Hematopoietic multipotent progenitor cell treated with erythropoietin and hydrocortisone succinate and interleukin-3 and kit ligand, for 6 days (in vitro differentiated cells): ENCODE results near the gene AP5B1.
"Not testable (repeated sequence)": the region's sequence is repeated elsewhere in the genome, so short reads cannot be mapped to it uniquely, and the experiment has no call there.

Source experiments
- DNase-seq: peaks from one replicate; pipeline ENCODE4 v3.0.0-alpha.2; 2015

Gene AP5B1

DNA sequence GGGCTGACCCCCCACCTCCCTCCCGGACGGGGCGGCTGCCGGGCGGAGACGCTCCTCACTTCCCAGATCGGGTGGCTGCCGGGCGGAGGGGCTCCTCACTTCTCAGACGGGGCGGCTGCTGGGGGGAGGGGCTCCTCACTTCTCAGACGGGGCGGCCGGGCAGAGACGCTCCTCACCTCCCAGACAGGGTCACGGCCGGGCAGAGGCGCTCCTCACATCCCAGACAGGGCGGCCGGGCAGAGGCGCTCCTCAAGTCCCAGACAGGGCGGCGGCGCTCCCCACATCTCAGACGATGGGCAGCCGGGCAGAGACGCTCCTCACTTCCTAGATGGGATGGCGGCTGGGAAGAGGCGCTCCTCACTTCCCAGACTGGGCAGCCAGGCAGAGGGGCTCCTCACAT is 18.0 kb downstream of the AP5B1 start:
- not testable (repeated sequence) for DNase-seq

DNA sequence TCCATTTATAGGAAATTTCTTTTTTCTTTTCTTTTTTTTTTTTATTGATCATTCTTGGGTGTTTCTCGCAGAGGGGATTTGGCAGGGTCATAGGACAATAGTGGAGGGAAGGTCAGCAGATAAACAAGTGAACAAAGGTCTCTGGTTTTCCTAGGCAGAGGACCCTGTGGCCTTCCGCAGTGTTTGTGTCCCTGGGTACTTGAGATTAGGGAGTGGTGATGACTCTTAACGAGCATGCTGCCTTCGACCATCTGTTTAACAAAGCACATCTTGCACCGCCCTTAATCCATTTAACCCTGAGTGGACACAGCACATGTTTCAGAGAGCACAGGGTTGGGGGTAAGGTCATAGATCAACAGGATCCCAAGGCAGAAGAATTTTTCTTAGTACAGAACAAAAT is 18.6 kb downstream of the AP5B1 start:
- not testable (repeated sequence) for DNase-seq

DNA sequence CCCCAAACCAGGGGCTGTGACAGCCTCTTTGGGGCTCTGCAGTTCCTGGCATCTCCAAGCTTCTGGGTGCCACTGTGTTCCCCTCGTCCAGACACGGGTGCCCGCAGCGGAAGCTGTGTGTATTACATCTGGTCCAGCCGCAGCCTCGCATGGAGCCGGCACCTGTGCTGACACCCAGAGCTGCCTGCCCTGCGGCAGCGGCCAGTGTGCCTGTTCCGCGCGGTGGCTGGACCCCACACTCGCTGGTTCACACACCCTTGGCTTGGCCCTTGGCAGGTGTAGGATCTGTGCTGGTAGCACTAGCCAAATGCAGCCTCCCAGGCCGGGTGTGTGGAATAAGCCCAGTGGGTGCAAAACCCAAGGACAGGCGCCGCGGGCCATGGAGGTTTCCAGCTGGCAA is 35.7 kb downstream of the AP5B1 start:
- no peak for DNase-seq

DNA sequence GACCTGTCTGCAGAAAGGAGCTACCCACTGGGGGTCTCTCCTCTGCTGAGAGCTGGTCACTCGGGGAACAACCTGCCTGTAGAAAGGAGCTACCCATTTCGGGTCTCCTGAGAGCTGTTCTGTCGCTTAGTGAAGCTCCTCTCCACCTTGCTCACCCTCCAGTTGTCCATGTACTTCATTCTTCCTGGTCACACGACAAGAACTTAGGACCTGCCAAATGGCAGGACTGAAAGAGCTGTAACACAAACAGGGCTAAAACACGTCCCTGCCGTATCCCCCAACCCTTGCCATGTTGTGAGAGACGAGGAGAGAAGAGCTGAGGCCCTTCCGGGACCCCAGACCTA is 36.1 kb downstream of the AP5B1 start:
- no peak for DNase-seq

DNA sequence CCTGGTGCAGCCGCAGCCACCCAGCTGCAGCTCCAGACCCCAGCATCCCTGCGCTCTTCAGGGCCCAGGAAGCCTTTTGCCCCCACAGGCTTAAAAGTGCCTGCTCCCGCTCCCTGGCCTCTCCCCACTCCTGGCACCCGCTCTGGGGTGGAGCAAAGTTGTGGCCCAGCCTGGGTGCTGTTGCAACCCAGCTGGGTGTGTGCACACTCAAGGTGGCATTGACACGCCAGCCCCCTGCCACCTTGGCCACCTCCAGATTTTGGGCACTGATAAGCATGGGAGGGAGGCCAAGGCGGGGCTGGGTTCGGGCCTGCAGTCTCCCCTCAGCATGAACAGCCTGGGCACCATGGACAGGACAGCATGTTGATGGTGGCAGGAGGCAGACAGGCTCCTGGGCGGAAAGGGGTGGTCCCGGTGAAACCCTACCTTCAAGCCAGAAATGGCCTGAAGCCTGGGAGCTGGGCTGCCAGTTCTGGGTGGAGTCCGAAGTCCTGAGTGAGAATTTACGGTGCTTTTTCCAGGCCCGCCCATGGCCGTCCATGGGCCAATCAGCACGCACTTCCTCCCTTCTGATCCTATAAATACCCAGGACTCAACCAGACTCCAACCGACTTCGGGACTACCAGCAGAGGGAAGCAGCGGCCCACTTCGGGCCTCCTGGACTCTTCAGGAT is 36.6 kb downstream of the AP5B1 start:
- DNase-seq = peak; percentile 45

DNA sequence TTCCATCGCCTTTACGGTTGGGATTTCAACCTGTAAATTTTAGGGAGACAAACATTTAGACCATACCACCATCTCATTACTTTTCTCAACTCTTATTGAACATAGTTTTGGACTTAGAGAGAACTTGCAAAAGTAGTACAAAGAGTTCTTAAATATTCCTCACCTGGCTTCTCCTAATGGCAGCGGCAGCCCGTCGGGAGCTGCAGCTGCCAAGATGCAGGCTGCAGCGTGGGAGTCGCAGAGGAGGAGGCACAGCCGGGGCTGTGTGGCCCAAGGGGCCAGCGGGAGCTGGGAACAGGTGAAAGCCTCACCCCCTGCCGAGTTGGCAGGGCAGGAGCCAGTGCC is 37.1 kb downstream of the AP5B1 start:
- DNase-seq = no peak

DNA sequence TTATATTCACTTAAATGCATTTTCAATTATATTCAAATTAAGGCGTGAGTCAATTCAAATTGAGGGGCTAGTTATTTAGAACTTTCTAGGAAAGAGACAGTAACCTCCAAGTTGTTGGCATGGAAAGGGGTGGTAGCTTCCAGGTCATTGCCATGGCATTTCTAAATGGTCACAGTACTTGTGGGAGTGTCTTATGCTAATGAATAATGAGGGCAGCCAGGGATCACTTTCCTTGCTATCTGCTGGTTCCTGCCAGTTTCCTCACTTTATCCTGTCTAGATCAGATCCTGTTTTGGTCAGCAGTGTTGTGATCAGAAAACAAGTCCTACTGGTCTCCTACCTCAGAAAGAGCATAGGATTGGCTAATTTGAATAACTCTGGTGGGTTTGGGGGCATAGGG is 38.4 kb downstream of the AP5B1 start:
- no peak for DNase-seq

DNA sequence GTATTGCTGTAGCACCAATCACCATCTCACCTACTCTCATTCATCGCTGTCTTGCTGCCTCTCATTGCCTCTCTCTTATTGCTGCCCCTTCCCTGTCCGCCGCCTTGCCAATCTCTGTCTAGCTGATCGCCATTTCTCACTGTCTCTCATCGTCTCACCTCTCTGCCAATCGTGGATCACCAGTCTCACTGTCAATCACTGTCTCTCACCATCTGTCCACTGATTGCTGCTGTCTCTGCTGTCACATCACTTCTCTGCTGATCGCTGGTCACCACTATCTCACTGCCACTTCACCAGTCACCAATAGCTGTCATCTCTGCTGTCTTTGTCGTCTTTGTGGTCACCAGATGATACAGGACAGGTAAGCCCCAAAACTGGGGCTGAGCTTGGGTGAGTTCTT is 39.6 kb downstream of the AP5B1 start:
- no peak for DNase-seq

DNA sequence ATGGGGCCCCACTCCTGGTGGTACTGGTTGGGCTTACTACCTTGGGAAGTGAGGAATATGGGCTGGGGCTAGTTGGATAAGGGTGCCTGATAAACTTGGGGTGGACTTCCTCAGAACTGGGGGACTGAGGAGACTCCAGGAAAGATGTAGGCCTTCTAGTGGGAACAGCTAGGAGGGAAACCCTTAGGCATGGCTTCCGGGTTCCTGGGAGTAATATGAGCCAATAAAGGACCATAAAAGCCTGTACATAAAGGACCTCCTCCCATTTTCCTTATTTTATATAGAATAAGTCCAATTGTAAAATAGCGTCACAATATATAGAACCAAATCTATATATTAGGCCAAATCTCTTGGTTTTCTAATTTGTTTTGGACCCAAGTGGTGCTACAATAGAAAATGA is 41.8 kb downstream of the AP5B1 start:
- DNase-seq = no peak

DNA sequence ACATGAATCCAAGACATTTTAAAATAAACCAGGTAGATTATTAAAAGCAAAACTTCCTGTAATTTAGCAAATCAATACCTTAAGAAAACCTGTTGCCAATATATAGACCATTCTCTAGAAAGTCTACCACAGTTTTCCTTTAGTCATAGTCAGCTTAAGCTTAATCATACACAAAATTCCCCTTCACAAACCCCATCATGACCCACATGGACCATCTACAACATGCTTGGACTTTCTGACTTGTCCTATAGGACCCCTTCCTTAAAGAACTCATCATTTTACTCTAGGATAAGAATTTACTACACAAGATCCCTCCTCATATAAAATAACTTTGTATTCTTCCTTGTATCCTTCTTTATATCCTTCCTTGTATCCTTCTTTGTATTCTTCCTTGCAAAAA is 44.0 kb downstream of the AP5B1 start:
- DNase-seq = no peak

DNA sequence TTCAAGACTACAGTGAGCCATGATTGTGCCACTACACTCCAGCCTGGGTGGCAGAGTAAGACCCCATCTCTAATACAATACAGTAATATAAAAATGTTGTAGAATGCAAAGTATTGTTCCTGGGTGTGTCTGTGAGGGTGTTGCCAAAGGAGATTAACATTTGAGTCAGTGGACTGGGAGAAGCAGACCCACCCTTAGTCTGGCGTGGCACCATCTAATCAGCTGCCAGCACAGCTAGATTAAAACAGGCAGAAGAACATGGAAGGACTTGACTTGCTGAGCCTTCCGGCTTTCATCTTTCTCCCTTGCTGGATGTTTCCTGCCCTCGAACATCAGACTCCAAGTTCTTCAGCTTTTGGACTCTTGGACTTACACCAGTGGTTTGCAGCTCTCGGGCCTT is 45.7 kb downstream of the AP5B1 start:
- peak; percentile 85 for DNase-seq

DNA sequence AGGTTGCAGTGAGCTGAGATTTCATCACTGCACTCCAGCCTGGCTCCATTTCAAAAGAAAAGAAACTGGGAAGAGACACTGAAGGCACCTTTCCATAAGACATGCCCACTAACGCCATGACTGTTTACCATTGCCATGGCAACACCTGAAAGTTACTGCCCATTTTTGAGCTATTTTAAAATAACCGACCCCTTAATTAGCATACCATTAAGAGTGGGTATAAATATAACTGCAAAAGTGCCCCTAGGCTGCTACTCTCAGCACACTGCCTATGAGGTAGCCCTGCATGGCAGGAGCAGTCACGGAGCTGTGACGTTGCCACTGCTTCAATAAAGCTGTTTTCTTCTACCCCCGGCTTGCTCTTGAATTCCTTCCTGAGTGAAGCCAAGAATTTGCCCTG is 50.3 kb downstream of the AP5B1 start:
- DNase-seq = no peak

DNA sequence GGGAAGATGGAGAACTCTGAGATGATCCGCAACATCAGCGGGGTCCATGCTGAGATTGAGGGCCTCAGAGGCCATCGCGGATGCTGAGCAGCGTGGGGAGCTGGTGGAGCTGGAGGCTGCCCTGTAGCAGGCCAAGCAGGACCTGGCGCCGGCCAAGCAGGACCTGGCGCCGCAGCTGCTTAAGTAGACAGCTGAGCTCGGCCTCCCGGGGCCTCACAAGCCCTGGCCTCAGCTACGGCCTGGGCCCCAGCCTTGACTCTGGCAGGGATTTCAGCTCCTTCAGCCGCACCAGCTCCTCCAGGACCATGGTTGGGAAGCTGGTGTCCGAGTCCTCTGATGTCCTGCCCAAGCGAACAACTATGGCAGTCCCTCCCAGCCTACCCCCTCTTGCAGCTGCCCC is 52.9 kb downstream of the AP5B1 start:
- DNase-seq = no peak

DNA sequence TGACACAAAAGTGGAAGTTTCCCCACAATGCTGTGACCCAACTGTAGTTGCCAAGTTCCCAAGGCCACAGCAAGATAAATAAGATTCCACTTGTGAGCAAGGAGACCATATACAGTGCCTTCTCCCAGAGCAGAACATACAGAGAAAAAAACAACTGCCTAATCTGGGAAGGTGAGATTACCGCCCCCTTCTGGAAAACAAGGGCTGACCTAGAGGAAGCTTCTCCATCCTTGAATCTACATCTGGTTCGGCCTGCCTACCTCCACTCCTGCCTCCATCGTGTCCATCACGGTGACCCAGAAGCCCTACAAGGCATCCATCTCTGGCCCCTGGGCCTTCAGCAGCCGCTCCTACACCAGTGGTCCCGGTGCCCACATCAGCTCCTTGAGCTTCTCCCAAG is 54.1 kb downstream of the AP5B1 start:
- peak; percentile 28 for DNase-seq
